K562 (cell line): ENCODE measurements around the gene NAT14. TPM values are rescaled to one million over a fixed set of nuclear protein-coding genes. Genes with fewer than 3 reads are reported as not detected.
A peak's percentile ranks its signal among the peaks of the same experiment; 100 is the strongest.

Experiments
- CAMTA2 ChIP-seq: fragments of 250-450 bp; sonication (Bioruptor Pico); conservative IDR thresholded peaks from 2 replicates; pipeline ENCODE4 v1.5.1; 2022
- GATAD2A ChIP-seq: fragments of 450-650 bp; IDR thresholded peaks from 2 replicates; pipeline ENCODE4 v1.6.1; 2017
- HDAC1 ChIP-seq, 2 experiments: fragments of 450-650 bp; IDR thresholded peaks; 2 replicates each; pipeline ENCODE4 v1.6.1; 2016 to 2017; ENCODE audit warnings: inconsistent platforms in 1 of 2, mild to moderate bottlenecking in 1 of 2, moderate library complexity in 1 of 2
- HDAC8 ChIP-seq: fragments of 450-650 bp; IDR thresholded peaks from 2 replicates; pipeline ENCODE4 v1.6.1; 2016; ENCODE audit warnings: mild to moderate bottlenecking, missing genetic modification characterization, moderate library complexity, missing compliant biosample characterization
- HSF4 ChIP-seq: fragments of 250-450 bp; sonication (Bioruptor Pico); IDR thresholded peaks from 2 replicates; pipeline ENCODE4 v2.1.2; 2022; ENCODE audit warnings: mild to moderate bottlenecking, moderate library complexity, borderline replicate concordance
- KDM1A ChIP-seq, 2 experiments: fragments of 450-650 bp; IDR thresholded peaks; 2 replicates each; pipeline ENCODE4 v1.6.1; 2016; ENCODE audit warnings: mild to moderate bottlenecking in 2 of 2
- KDM5B ChIP-seq: fragments of 200-600 bp; sonication (generic); IDR thresholded peaks from 2 replicates; pipeline ENCODE4 v1.6.1; 2012; ENCODE audit warnings: low read depth, mild to moderate bottlenecking, moderate library complexity, low read length, control low read depth, inconsistent platforms; ENCODE audit not compliant: insufficient replicate concordance
- KHSRP ChIP-seq: fragments of 450-650 bp; IDR thresholded peaks from 2 replicates; pipeline ENCODE4 v1.6.1; 2017
- MECOM ChIP-seq: fragments of 250-450 bp; sonication (Bioruptor Pico); IDR thresholded peaks from 2 replicates; pipeline ENCODE4 v1.8.0; 2022; ENCODE audit warnings: inconsistent platforms
- PCBP1 ChIP-seq: fragments of 200-400 bp; formaldehyde crosslinking; IDR thresholded peaks from 2 replicates; pipeline ENCODE4 v1.6.1; 2018; ENCODE audit warnings: mild to moderate bottlenecking, low read depth, low read length; ENCODE audit not compliant: poor library complexity, severe bottlenecking
- PHB ChIP-seq: fragments of 250-450 bp; sonication (Bioruptor Pico); IDR thresholded peaks from 2 replicates; pipeline ENCODE4 v1.5.0; 2021
- SMARCA5 ChIP-seq: fragments of 450-650 bp; IDR thresholded peaks from 2 replicates; pipeline ENCODE4 v1.6.1; 2016
- SNRNP70 ChIP-seq: fragments of 200-400 bp; formaldehyde crosslinking; optimal IDR thresholded peaks from 2 replicates; pipeline ENCODE3; 2017; ENCODE audit warnings: low read depth, low read length
- SRSF9 ChIP-seq: fragments of 200-400 bp; formaldehyde crosslinking; IDR thresholded peaks from 2 replicates; pipeline ENCODE4 v1.6.1; 2017; ENCODE audit warnings: low read depth, low read length, borderline replicate concordance
- TCF15 ChIP-seq: fragments of 250-450 bp; sonication (Bioruptor Pico); IDR thresholded peaks from 2 replicates; pipeline ENCODE4 v1.8.0; 2022; ENCODE audit warnings: moderate library complexity, mild to moderate bottlenecking, inconsistent platforms
- ZBTB1 ChIP-seq: sonication (generic); formaldehyde crosslinking; IDR thresholded peaks from 2 replicates; pipeline ENCODE4 v1.8.1; 2023; ENCODE audit warnings: missing genetic modification reagents, low read depth, mild to moderate bottlenecking, borderline replicate concordance
- ZBTB11 ChIP-seq, 3 experiments: fragments of 200-800 bp in 1 of 3; fragments of 250-450 bp in 1 of 3; fragments of 450-650 bp in 1 of 3; sonication (Bioruptor Pico) in 1 of 3; sonication (Bioruptor generic) in 1 of 3; formaldehyde crosslinking in 1 of 3; IDR thresholded peaks; 2 replicates each; pipeline versions ENCODE4 v1.6.1 to v1.8.0; 2016 to 2022; ENCODE audit warnings: mild to moderate bottlenecking in 2 of 3, missing genetic modification characterization in 2 of 3, missing compliant biosample characterization in 1 of 3, moderate library complexity in 1 of 3
- ZFX ChIP-seq: sonication (generic); formaldehyde crosslinking; IDR thresholded peaks from 2 replicates; pipeline ENCODE4 v1.8.0; 2022; ENCODE audit warnings: mild to moderate bottlenecking, missing genetic modification reagents, moderate library complexity
- ZNF511 ChIP-seq: sonication (generic); formaldehyde crosslinking; IDR thresholded peaks from 2 replicates; pipeline ENCODE4 v1.8.0; 2022; ENCODE audit warnings: mild to moderate bottlenecking, missing genetic modification reagents
- ZNF584 ChIP-seq: fragments of 200-800 bp; sonication (Bioruptor generic); IDR thresholded peaks from 2 replicates; pipeline ENCODE4 v1.6.1; 2016; ENCODE audit warnings: low read depth, mild to moderate bottlenecking, missing genetic modification characterization, missing compliant biosample characterization
- ZNF740 ChIP-seq, 3 experiments: fragments of 200-800 bp in 1 of 3; sonication (Bioruptor generic) in 1 of 3; sonication (generic) in 1 of 3; formaldehyde crosslinking in 1 of 3; IDR thresholded peaks; 2 replicates each; pipeline versions ENCODE4 v1.6.1 to v1.8.0; 2016 to 2022; ENCODE audit warnings: mild to moderate bottlenecking in 2 of 3, missing compliant biosample characterization in 2 of 3, missing genetic modification characterization in 2 of 3, missing genetic modification reagents in 1 of 3
- ZNF766 ChIP-seq: fragments of 200-800 bp; sonication (Bioruptor generic); conservative IDR thresholded peaks from 2 replicates; pipeline ENCODE4 v1.6.1; 2016; ENCODE audit warnings: missing genetic modification characterization, missing compliant biosample characterization
- ZNF830 ChIP-seq: fragments of 250-450 bp; sonication (Bioruptor Pico); IDR thresholded peaks from 2 replicates; pipeline ENCODE4 v1.5.0; 2021; ENCODE audit warnings: mild to moderate bottlenecking
- polyA plus RNA-seq, 8 experiments: library from polyadenylated mRNA; depleted of rRNA in 4 of 8; stranded (reverse) in 5 of 8; unstranded in 3 of 8; fragments of >200 nt; fragmentation: Nextera tagmentation in 2 of 8; fragmentation: Illumina TruSeq in 1 of 8; extraction: Ambion mirVana in 2 of 8; extraction: Trizol in 1 of 8; gene quantifications; 2 replicates each; pipeline versions ENCODE4 v1.2.1 to v1.2.3, GENCODE V29; 2011 to 2014; ENCODE audit warnings: inconsistent platforms in 1 of 8, missing spikeins in 1 of 8
- total RNA-seq, 7 experiments: library from RNA; depleted of rRNA in 6 of 7; stranded (reverse); fragments of >200 nt in 6 of 7; fragmentation: Illumina TruSeq in 2 of 7; extraction: Trizol in 2 of 7; gene quantifications; 2 replicates each; pipeline versions ENCODE4 v1.2.1 to v1.2.3, GENCODE V29; 2011 to 2021; ENCODE audit warnings: low replicate concordance in 1 of 7

Gene NAT14
- total and polyA plus RNA-seq, 9 of the 15 experiments (the other 6 are each of a cell fraction or from before 2014, with no cell fraction given): 2.4 to 77.0 (median 26.7) TPM

- TF ChIP-seq PCBP1: no peak
- TF ChIP-seq HDAC1 (IDR thresholded peaks at IDR 0.05): 0 out of 4 replicates have a peak, but pooled peaks of 1 of the 2 experiments have one; percentile 2
- TF ChIP-seq PHB: no peak
- TF ChIP-seq ZNF766: no peak
- no peak for TF ChIP-seq ZNF584 (CRISPR knock-in tag)
- TF ChIP-seq ZNF740 (CRISPR knock-in tag; IDR thresholded peaks at IDR 0.05): no peak
- 0 out of 4 replicates have a peak, but pooled peaks of 1 of the 2 experiments have one; percentile 19 for TF ChIP-seq ZNF740 (tag; IDR thresholded peaks at IDR 0.05)
- TF ChIP-seq HSF4 (CRISPR knock-in tag): no peak
- no peak for TF ChIP-seq GATAD2A
- no peak for TF ChIP-seq TCF15 (CRISPR knock-in tag)
- no peak for TF ChIP-seq KHSRP
- no peak for TF ChIP-seq HDAC8 (tag)
- TF ChIP-seq SMARCA5: peak; percentile 61
- peak in 1 of 2 experiments; percentile 77; a peak in 2 of 4 replicates for TF ChIP-seq KDM1A (IDR thresholded peaks at IDR 0.05)
- TF ChIP-seq KDM5B: no peak
- TF ChIP-seq ZNF830 (CRISPR knock-in tag): no peak
- 0 out of 2 replicates have a peak, but pooled peaks have one; percentile 7 for TF ChIP-seq ZNF511 (CRISPR knock-in tag)
- no peak for TF ChIP-seq ZFX (CRISPR knock-in tag)
- TF ChIP-seq ZBTB1: no peak
- TF ChIP-seq ZBTB11 (CRISPR knock-in tag; IDR thresholded peaks at IDR 0.05): no peak
- no peak for TF ChIP-seq SNRNP70
- TF ChIP-seq CAMTA2 (CRISPR knock-in tag): no peak
- no peak for TF ChIP-seq SRSF9
- TF ChIP-seq MECOM (CRISPR knock-in tag): no peak
These were observed 3.1 kb downstream of the NAT14 start, which contains the start of gene SSC5D (continued) for GRCh38 chr19:55487924-55488687.
